RPMI7951 (cell line): ENCODE measurements around the gene CACNG8. TPM values are rescaled to one million over a fixed set of nuclear protein-coding genes. Genes with fewer than 3 reads are reported as not detected.
A peak's percentile ranks its signal among the peaks of the same experiment; 100 is the strongest.

Source experiments
- DNase-seq: peaks from one replicate; pipeline ENCODE4 v3.0.0-alpha.2; 2012; ENCODE audit warnings: low read depth
- total RNA-seq: library from RNA; depleted of rRNA; stranded (reverse); fragments of >200 nt; shearing (Covaris generic); gene quantifications from 2 replicates; pipeline ENCODE4 v1.2.3, GENCODE V29; 2014

Gene CACNG8
- total RNA-seq, 1 experiment from 2014 or later: under 0.01 TPM

- DNase-seq: peak; percentile 60
Observed at GRCh38 chr19:53961523-53962356, 997 bp upstream of the CACNG8 start.

GRCh38 chr19:53965091-53965490 lies 2.4 kb downstream of the CACNG8 start:
- DNase-seq: peak; percentile 47

- DNase-seq: no peak
Observed at GRCh38 chr19:53966931-53967330, 4.2 kb downstream of the CACNG8 start.

GRCh38 chr19:53969366-53969765 lies 6.6 kb downstream of the CACNG8 start:
- DNase-seq: no peak

GRCh38 chr19:53971673-53972072 lies 8.9 kb downstream of the CACNG8 start:
- DNase-seq: no peak

- peak; percentile 90 for DNase-seq
Observed at GRCh38 chr19:53977429-53977990, 14.8 kb downstream of the CACNG8 start.

GRCh38 chr19:53977991-53978731 lies 15.4 kb downstream of the CACNG8 start:
- DNase-seq: peak; percentile 95

- no peak for DNase-seq
Observed at GRCh38 chr19:53978975-53979801, 16.5 kb downstream of the CACNG8 start.

- peak; percentile 34 for DNase-seq
Observed at GRCh38 chr19:53980539-53981375, 18.0 kb downstream of the CACNG8 start.

- DNase-seq: no peak
Observed at GRCh38 chr19:53981376-53981951, 18.7 kb downstream of the CACNG8 start.

- no peak for DNase-seq
Observed at GRCh38 chr19:53982001-53982451, 19.3 kb downstream of the CACNG8 start.

- DNase-seq: peak; percentile 41
Observed at GRCh38 chr19:53982611-53983010, 19.9 kb downstream of the CACNG8 start.

- no peak for DNase-seq
Observed at GRCh38 chr19:53983457-53984289, 20.9 kb downstream of the CACNG8 start.

- DNase-seq: no peak
Observed at GRCh38 chr19:53985863-53986262, 23.1 kb downstream of the CACNG8 start.

GRCh38 chr19:53988981-53989380 lies 26.2 kb downstream of the CACNG8 start:
- no peak for DNase-seq

- peak; percentile 33 for DNase-seq
Observed at GRCh38 chr19:53989600-53990533, 27.1 kb downstream of the CACNG8 start.

GRCh38 chr19:53991224-53992113 lies 28.7 kb downstream of the CACNG8 start, which contains the start of gene CACNG6:
TSS of gene CACNG6 (plus strand) at chr19:53991637. CDS start at chr19:53992878, 1,241 bp downstream.
- DNase-seq: no peak
